Lower lobe of right lung (tissue), 2 donors: Measurements from ENCODE around the gene SMCHD1. TPM values are rescaled to one million over a fixed set of nuclear protein-coding genes. Genes with fewer than 3 reads are reported as not detected.

Source experiments
- ATAC-seq, 2 donors: fragments of 200-7000 bp; cut with Tn5 transposase; one replicate each; pipeline ENCODE4 v1.9.1; 2020 to 2022; ENCODE audit warnings: mild to moderate bottlenecking in 2 of 2, moderate library complexity in 2 of 2
- DNase-seq: peaks from one replicate; pipeline ENCODE4 v3.0.0-alpha.2; 2020
- H3K27ac ChIP-seq: fragments of 200-600 bp; one replicate; pipeline ENCODE4 v1.8.0; 2022
- H3K27me3 ChIP-seq: fragments of 200-600 bp; one replicate; pipeline ENCODE4 v1.8.0; 2022; ENCODE audit warnings: low read depth
- H3K36me3 ChIP-seq: fragments of 200-600 bp; one replicate; pipeline ENCODE4 v1.8.0; 2022; ENCODE audit warnings: mild to moderate bottlenecking
- H3K4me1 ChIP-seq: fragments of 200-600 bp; one replicate; pipeline ENCODE4 v1.8.0; 2022
- H3K4me3 ChIP-seq: fragments of 200-600 bp; one replicate; pipeline ENCODE4 v1.8.0; 2022; ENCODE audit warnings: mild to moderate bottlenecking
- H3K9me3 ChIP-seq: fragments of 200-600 bp; one replicate; pipeline ENCODE4 v1.8.0; 2022
- CTCF ChIP-seq: fragments of 200-600 bp; IDR thresholded peaks from one replicate; pipeline ENCODE4 v1.8.0; 2022; ENCODE audit warnings: antibody characterized with exemption, mild to moderate bottlenecking
- intact Hi-C: fragments of 100-400 bp; cut with DNase I; formaldehyde crosslinking; loops from one replicate; pipeline ENCODE4 v1.11.0; 2022
- long read RNA-seq: library from polyadenylated mRNA; unstranded; transcript quantifications from one replicate; pipeline ENCODE4 v2.0.0, GENCODE V29; 2021
- total RNA-seq: library from RNA; stranded (reverse); fragmentation: NEBNext Ultra II Directional; extraction: Animal tissue kit (Norgen Biotek cat#: 25700); gene quantifications from one replicate; pipeline ENCODE4 v1.2.1, GENCODE V29; 2021
- donor health status: DM: no; HTN: yes; CAD: no; lungs with severe emphysema.

SMCHD1 gene
- total RNA-seq: 55.9 TPM
- long read RNA-seq, full-length matches to known transcripts: 3 of 41 reads
- long read RNA-seq, partial matches to known transcripts: 27 of 41 reads
- long read RNA-seq, other reads (novel, unspliced or antisense): 11 of 41 reads

- peaks cover 41% of the 10 kb centered on the region for H3K4me1 ChIP-seq
- peak within 1 kb of the TSS; percentile 98 for H3K27ac ChIP-seq
- no peaks in the 10 kb centered on the region for H3K9me3 ChIP-seq
- DNase-seq: peak; percentile 95
- no peaks in the 10 kb centered on the region for H3K36me3 ChIP-seq
- TF ChIP-seq CTCF: peak; percentile 11
- intact Hi-C loops: no loop called here
- peak within 1 kb of the TSS; percentile 96 for H3K4me3 ChIP-seq
- H3K27me3 ChIP-seq: no peaks in the 10 kb centered on the region
- ATAC-seq: peak; percentile 92 to 95
Observed at GRCh38 chr18:2655178-2655953, at the start of gene SMCHD1. Gene SMCHD1, plus strand, starts transcription at chr18:2655726. Its CDS starts 350 bp downstream, at chr18:2656076.

- no peaks in the 10 kb centered on the region for H3K9me3 ChIP-seq
- peak overlapping the region; percentile 34 for H3K27ac ChIP-seq
- DNase-seq (no peak), ATAC-seq (no peak)
- no peaks in the 10 kb centered on the region for H3K27me3 ChIP-seq
- TF ChIP-seq CTCF: no peak
- peaks cover 14% of the 10 kb centered on the region for H3K4me1 ChIP-seq
- intact Hi-C loops: no loop called here
- no peaks in the 10 kb centered on the region for H3K36me3 ChIP-seq
- no peak overlapping the region for H3K4me3 ChIP-seq
Observed at GRCh38 chr18:2606335-2606734, 49.2 kb upstream of the SMCHD1 start.

- H3K27me3 ChIP-seq: no peaks in the 10 kb centered on the region
- intact Hi-C loops: no loop called here
Observed at GRCh38 chr18:2609604-2610003, 45.9 kb upstream of the SMCHD1 start.

GRCh38 chr18:2610549-2610948 lies 45.0 kb upstream of the SMCHD1 start:
- no peak for ATAC-seq
- Histone ChIP-seq H3K9me3 (no peaks in the 10 kb centered on the region), H3K36me3 (no peaks in the 10 kb centered on the region), H3K4me1 (peaks cover 11% of the 10 kb centered on the region), H3K27ac (no peak overlapping the region), H3K4me3 (no peak overlapping the region), H3K27me3 (no peaks in the 10 kb centered on the region)
- intact Hi-C loops: no loop called here
- DNase-seq: no peak
- no peak for TF ChIP-seq CTCF

More at GRCh38 chr18:2609604-2610003, 45.9 kb upstream of the SMCHD1 start:
- Histone ChIP-seq H3K9me3 (no peaks in the 10 kb centered on the region), H3K36me3 (no peaks in the 10 kb centered on the region), H3K4me1 (peaks cover 14% of the 10 kb centered on the region), H3K27ac (no peak overlapping the region), H3K4me3 (no peak overlapping the region)
- no peak for DNase-seq
- TF ChIP-seq CTCF: no peak
- ATAC-seq: no peak

- no peaks in the 10 kb centered on the region for H3K36me3 ChIP-seq
- H3K4me1 ChIP-seq: no peaks in the 10 kb centered on the region
- DNase-seq: no peak
- intact Hi-C loops: no loop called here
- H3K27ac ChIP-seq: no peak overlapping the region
- no peak for TF ChIP-seq CTCF
- H3K27me3 ChIP-seq: no peaks in the 10 kb centered on the region
- ATAC-seq: no peak
- no peak overlapping the region for H3K4me3 ChIP-seq
- no peaks in the 10 kb centered on the region for H3K9me3 ChIP-seq
Observed at GRCh38 chr18:2612996-2613395, 42.5 kb upstream of the SMCHD1 start.
